Lower leg skin (tissue), 3 donors: ENCODE results near the gene TRAPPC4.

Source experiments
- CTCF ChIP-seq, 3 donors: fragments of 450-650 bp; IDR thresholded peaks; one replicate each; pipeline ENCODE4 v1.5.1; 2016; ENCODE audit warnings: antibody characterized with exemption in 3 of 3, mild to moderate bottlenecking in 3 of 3, moderate library complexity in 2 of 3
- POLR2A ChIP-seq, 2 donors: fragments of 450-650 bp; IDR thresholded peaks; one replicate each; pipeline ENCODE4 v1.6.1; 2016 to 2017; ENCODE audit warnings: antibody characterized with exemption in 2 of 2, mild to moderate bottlenecking in 1 of 2, moderate library complexity in 1 of 2

- TF ChIP-seq CTCF (IDR thresholded peaks at IDR 0.05) (no peak), POLR2A (IDR thresholded peaks at IDR 0.05) (no peak)
Measured at GRCh38 chr11:119029340-119030028, 10.9 kb downstream of the TRAPPC4 start.
